OCI-LY7 (cell line): Measurements from ENCODE around the gene NALCN. TPM values are rescaled to one million over a fixed set of nuclear protein-coding genes. Genes with fewer than 3 reads are reported as not detected.

Experiments
- BruUV-seq: library from RNA; stranded (reverse); fragments of 400-500 nt; replicated peaks from 2 replicates; lab custom pipeline; 2021; lab: Mats Ljungman, UMichigan
- CTCF ChIA-PET: fragments of 300-600 bp; sonication (Branson Sonifier 250); formaldehyde crosslinking; loops from one replicate; lab custom pipeline; 2022; ENCODE audit warnings: antibody characterized with exemption; ENCODE audit not compliant: unreplicated experiment; lab: Charles Lee
- POLR2A ChIA-PET: fragments of 300-600 bp; sonication (Branson Sonifier 250); formaldehyde crosslinking; loops from one replicate; lab custom pipeline; 2022; ENCODE audit warnings: antibody characterized with exemption; lab: Charles Lee
- DNase-seq: peaks from one replicate; pipeline ENCODE4 v3.0.0-alpha.2; 2015; ENCODE audit warnings: low spot score
- H2AFZ ChIP-seq: fragments of 200-600 bp; sonication (generic), shearing (Covaris generic); 2 replicates; pipeline ENCODE4 v1.6.1; 2014; ENCODE audit warnings: mild to moderate bottlenecking, antibody characterized with exemption, low read length, moderate library complexity
- H3K27ac ChIP-seq: fragments of 200-600 bp; sonication (generic); 2 replicates; pipeline ENCODE4 v1.5.1; 2014; ENCODE audit warnings: mixed run types, low read depth, mild to moderate bottlenecking, moderate library complexity, low read length, inconsistent platforms; ENCODE audit not compliant: poor library complexity, severe bottlenecking
- H3K36me3 ChIP-seq: fragments of 200-600 bp; sonication (generic); 2 replicates; pipeline ENCODE4 v1.6.1; 2014; ENCODE audit warnings: mild to moderate bottlenecking, antibody characterized with exemption, low read length, moderate library complexity, mixed read lengths; ENCODE audit not compliant: insufficient read depth
- H3K4me1 ChIP-seq: fragments of 200-600 bp; sonication (generic); 2 replicates; pipeline ENCODE4 v1.5.1; 2014; ENCODE audit warnings: mild to moderate bottlenecking, low read length; ENCODE audit not compliant: insufficient read depth, poor library complexity, severe bottlenecking
- H3K4me2 ChIP-seq: fragments of 200-600 bp; sonication (generic); 2 replicates; pipeline ENCODE4 v1.6.1; 2014; ENCODE audit warnings: mild to moderate bottlenecking, low read length
- H3K4me3 ChIP-seq: fragments of 200-600 bp; sonication (generic); 2 replicates; pipeline ENCODE4 v1.5.1; 2014; ENCODE audit warnings: mild to moderate bottlenecking, low read depth, low read length; ENCODE audit not compliant: poor library complexity, severe bottlenecking
- H3K79me2 ChIP-seq: fragments of 200-600 bp; sonication (generic); 2 replicates; pipeline ENCODE4 v1.6.1; 2016; ENCODE audit warnings: low read depth, mild to moderate bottlenecking, low read length, moderate library complexity, mixed read lengths; ENCODE audit not compliant: insufficient read depth
- H3K9me2 ChIP-seq: fragments of 200-600 bp; sonication (generic); 2 replicates; pipeline ENCODE4 v1.6.1; 2016; ENCODE audit warnings: mild to moderate bottlenecking, low read length, mixed read lengths; ENCODE audit not compliant: insufficient read depth
- H3K9me3 ChIP-seq: fragments of 200-600 bp; sonication (generic); 2 replicates; pipeline ENCODE4 v1.6.1; 2014; ENCODE audit warnings: mild to moderate bottlenecking, mixed run types, low read length, mixed read lengths
- H4K20me1 ChIP-seq: fragments of 200-600 bp; sonication (generic); 2 replicates; pipeline ENCODE4 v1.6.1; 2014; ENCODE audit warnings: mild to moderate bottlenecking, antibody characterized with exemption, low read length, moderate library complexity, mixed read lengths; ENCODE audit not compliant: insufficient read depth
- EZH2phosphoT487 ChIP-seq: fragments of 200-600 bp; sonication (generic); IDR thresholded peaks from 2 replicates; pipeline ENCODE4 v1.6.1; 2018; ENCODE audit warnings: low read depth, borderline replicate concordance, mild to moderate bottlenecking, mixed run types, antibody characterized with exemption, low read length, moderate library complexity, mixed read lengths
- intact Hi-C: fragments of 100-400 bp; cut with micrococcal nuclease; formaldehyde crosslinking; loops from one replicate; pipeline ENCODE4 v1.10.0; 2022; ENCODE audit not compliant: unreplicated experiment
- total RNA-seq, 2 experiments: library from RNA; depleted of rRNA in 1 of 2; stranded (reverse); fragments of >200 nt in 1 of 2; shearing (Covaris generic) in 1 of 2; gene quantifications; 2 replicates each; pipeline ENCODE4 v1.2.3, GENCODE V29; 2014 to 2022
- TF ChIP-seq, protein P1 (sequence below): fragments of 200-600 bp; sonication (generic); conservative IDR thresholded peaks from 2 replicates; pipeline ENCODE4 v1.5.1; 2014; ENCODE audit warnings: mild to moderate bottlenecking, antibody characterized with exemption, low read length, moderate library complexity, mixed read lengths

The NALCN gene
- total RNA-seq, 2 experiments from 2014 or later = not detected

- no peaks in the 10 kb centered on the region for H3K4me1 ChIP-seq
- no peak for TF ChIP-seq EZH2phosphoT487
- TF ChIP-seq, protein P1, sequence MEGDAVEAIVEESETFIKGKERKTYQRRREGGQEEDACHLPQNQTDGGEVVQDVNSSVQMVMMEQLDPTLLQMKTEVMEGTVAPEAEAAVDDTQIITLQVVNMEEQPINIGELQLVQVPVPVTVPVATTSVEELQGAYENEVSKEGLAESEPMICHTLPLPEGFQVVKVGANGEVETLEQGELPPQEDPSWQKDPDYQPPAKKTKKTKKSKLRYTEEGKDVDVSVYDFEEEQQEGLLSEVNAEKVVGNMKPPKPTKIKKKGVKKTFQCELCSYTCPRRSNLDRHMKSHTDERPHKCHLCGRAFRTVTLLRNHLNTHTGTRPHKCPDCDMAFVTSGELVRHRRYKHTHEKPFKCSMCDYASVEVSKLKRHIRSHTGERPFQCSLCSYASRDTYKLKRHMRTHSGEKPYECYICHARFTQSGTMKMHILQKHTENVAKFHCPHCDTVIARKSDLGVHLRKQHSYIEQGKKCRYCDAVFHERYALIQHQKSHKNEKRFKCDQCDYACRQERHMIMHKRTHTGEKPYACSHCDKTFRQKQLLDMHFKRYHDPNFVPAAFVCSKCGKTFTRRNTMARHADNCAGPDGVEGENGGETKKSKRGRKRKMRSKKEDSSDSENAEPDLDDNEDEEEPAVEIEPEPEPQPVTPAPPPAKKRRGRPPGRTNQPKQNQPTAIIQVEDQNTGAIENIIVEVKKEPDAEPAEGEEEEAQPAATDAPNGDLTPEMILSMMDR = no peak
- no peak overlapping the region for H3K27ac ChIP-seq
- H3K36me3 ChIP-seq = no peaks in the 10 kb centered on the region
- intact Hi-C loops = no loop called here
- no peak overlapping the region for H3K4me2 ChIP-seq
- no peaks in the 10 kb centered on the region for H3K9me3 ChIP-seq
- H3K9me2 ChIP-seq = no peaks in the 10 kb centered on the region
- no TSS peak for BruUV-seq
- no peak for DNase-seq
- H3K4me3 ChIP-seq = no peak overlapping the region
- no peaks in the 10 kb centered on the region for H4K20me1 ChIP-seq
- H3K79me2 ChIP-seq = no peaks in the 10 kb centered on the region
- ChIA-PET CTCF (interaction anchor here (0.5 kb wide), 1 partner anchor 92 kb away, joined by 15 read pairs; no protein-coding TSS in a partner anchor), POLR2A (no interaction called here)
- no peak overlapping the region for H2AFZ ChIP-seq
Measured at GRCh38 chr13:101308247-101309013, 107.9 kb downstream of the NALCN start.

GRCh38 chr13:101307181-101307701, 109.1 kb downstream of the NALCN start:
- H3K4me1 ChIP-seq = no peaks in the 10 kb centered on the region
- BruUV-seq = no TSS peak
- no peaks in the 10 kb centered on the region for H3K9me3 ChIP-seq
- no peaks in the 10 kb centered on the region for H3K79me2 ChIP-seq
- ChIA-PET CTCF (no interaction called here), POLR2A (no interaction called here)
- no peak for DNase-seq
- H2AFZ ChIP-seq = no peak overlapping the region
- H3K4me3 ChIP-seq = no peak overlapping the region
- H3K27ac ChIP-seq = no peak overlapping the region
- no peaks in the 10 kb centered on the region for H3K9me2 ChIP-seq
- no peak for TF ChIP-seq EZH2phosphoT487
- TF ChIP-seq, protein P1 = no peak
- no peak overlapping the region for H3K4me2 ChIP-seq
- intact Hi-C loops = no loop called here
- no peaks in the 10 kb centered on the region for H4K20me1 ChIP-seq
- no peaks in the 10 kb centered on the region for H3K36me3 ChIP-seq

DNA sequence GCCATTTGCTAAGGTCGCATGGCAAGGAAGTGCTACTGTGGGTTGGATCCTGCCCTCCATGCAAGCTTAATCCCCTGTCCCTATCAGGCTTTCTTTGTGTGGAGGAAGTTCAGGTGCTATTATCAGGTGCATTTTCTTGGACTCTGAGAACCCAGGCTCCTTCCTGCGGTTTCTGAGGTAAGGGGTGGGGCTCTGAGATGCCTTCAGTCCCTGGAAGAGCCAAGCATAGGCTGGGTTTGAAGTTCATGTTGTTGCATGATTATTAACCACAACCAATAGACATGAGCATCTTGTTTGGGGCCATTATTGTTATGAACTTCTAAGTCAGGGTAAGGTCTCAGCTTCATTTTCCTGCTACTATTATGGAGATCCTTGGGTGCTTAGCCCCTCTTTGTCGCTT, 109.5 kb downstream of the NALCN start:
- H4K20me1 ChIP-seq = no peaks in the 10 kb centered on the region
- H3K36me3 ChIP-seq = no peaks in the 10 kb centered on the region
- H3K4me1 ChIP-seq = no peaks in the 10 kb centered on the region
- BruUV-seq = no TSS peak
- TF ChIP-seq, protein P1 = no peak
- TF ChIP-seq EZH2phosphoT487 = no peak
- no peaks in the 10 kb centered on the region for H3K9me3 ChIP-seq
- H3K27ac ChIP-seq = no peak overlapping the region
- H3K79me2 ChIP-seq = no peaks in the 10 kb centered on the region
- H3K4me3 ChIP-seq = no peak overlapping the region
- H3K9me2 ChIP-seq = no peaks in the 10 kb centered on the region
- H2AFZ ChIP-seq = no peak overlapping the region
- ChIA-PET POLR2A (no interaction called here), CTCF (no interaction called here)
- intact Hi-C loops = no loop called here
- no peak for DNase-seq
- no peak overlapping the region for H3K4me2 ChIP-seq
